HepG2 (cell line): ENCODE measurements around the gene EFNA2. TPM values are rescaled to one million over a fixed set of nuclear protein-coding genes. Genes with fewer than 3 reads are reported as not detected.

Experiments
- ATAC-seq: fragments of 200-7000 bp; cut with Tn5 transposase; 3 replicates; pipeline ENCODE4 v1.9.1; 2020; ENCODE audit warnings: mild to moderate bottlenecking, moderate library complexity
- BruUV-seq: library from RNA; stranded (reverse); fragments of 400-500 nt; replicated peaks from 2 replicates; lab custom pipeline; 2021; lab: Mats Ljungman, UMichigan
- CTCF ChIA-PET: fragments of 300-600 bp; formaldehyde crosslinking; extraction: SDS; loops from one replicate; lab custom pipeline; 2021; ENCODE audit warnings: low total read pairs, inconsistent platforms, low intra/inter-chr PET ratio; lab: Yijun Ruan, JAX
- POLR2A ChIA-PET: fragments of 350-600 bp; sonication (Branson Sonifier 250); formaldehyde crosslinking; loops from one replicate; lab custom pipeline; 2020; ENCODE audit warnings: antibody characterized with exemption, inconsistent platforms; lab: Yijun Ruan, JAX
- DNase-seq: peaks from one replicate; pipeline ENCODE4 v3.0.0-alpha.2; 2015; ENCODE audit warnings: low spot score
- FAIRE-seq: peaks from 3 replicates; lab custom pipeline; 2011; peaks lifted over from hg19 to GRCh38; lab: Jason Lieb, UNC
- H2AFZ ChIP-seq: one replicate; pipeline ENCODE4 v1.6.1; 2011; ENCODE audit warnings: low read length, inconsistent platforms
- H3K27ac ChIP-seq: fragments of 300-600 bp; 3 replicates; pipeline ENCODE4 v1.8.0; 2011; ENCODE audit warnings: mixed run types, mild to moderate bottlenecking, mixed read lengths, low read length, inconsistent platforms; ENCODE audit not compliant: insufficient read depth; ENCODE audit errors: extremely low read length
- H3K27me3 ChIP-seq, 2 experiments: fragments of 200-600 bp in 1 of 2; 2 replicates in 1 of 2; 3 replicates in 1 of 2; pipeline versions ENCODE4 v1.6.0 to v1.8.0; 2011; ENCODE audit warnings: low read length in 2 of 2, mild to moderate bottlenecking in 2 of 2, moderate library complexity in 2 of 2, inconsistent platforms in 1 of 2; ENCODE audit not compliant: insufficient read depth in 2 of 2, control insufficient read depth in 1 of 2
- H3K36me3 ChIP-seq, 2 experiments: fragments of 200-600 bp in 1 of 2; replicated peaks in 1 of 2; 2 replicates in 1 of 2; 3 replicates in 1 of 2; pipeline versions ENCODE4 v1.5.1 to v1.8.0; 2011; ENCODE audit warnings: low read length in 2 of 2, inconsistent platforms in 1 of 2; ENCODE audit not compliant: insufficient read depth in 2 of 2, control insufficient read depth in 1 of 2
- H3K4me1 ChIP-seq: 2 replicates; pipeline ENCODE4 v1.5.1; 2012; ENCODE audit warnings: low read length, inconsistent platforms; ENCODE audit not compliant: insufficient read depth
- H3K4me2 ChIP-seq: 2 replicates; pipeline ENCODE4 v1.6.0; 2011; ENCODE audit warnings: low read depth, low read length, inconsistent platforms
- H3K4me3 ChIP-seq, 3 experiments: fragments of 200-600 bp in 1 of 3; sonication (generic), shearing (Covaris generic) in 1 of 3; replicated peaks in 1 of 3; 2 replicates each; pipeline ENCODE4 v1.5.1; 2011 to 2016; ENCODE audit warnings: low read length in 3 of 3, inconsistent platforms in 2 of 3, low read depth in 2 of 3, mild to moderate bottlenecking in 2 of 3, control low read depth in 1 of 3, mixed read lengths in 1 of 3; ENCODE audit not compliant: insufficient read depth in 1 of 3
- H3K79me2 ChIP-seq: one replicate; pipeline ENCODE4 v1.6.1; 2011; ENCODE audit warnings: low read length, inconsistent platforms; ENCODE audit not compliant: insufficient read depth
- H3K9ac ChIP-seq: 2 replicates; pipeline ENCODE4 v1.6.0; 2011; ENCODE audit warnings: mild to moderate bottlenecking, low read depth, low read length, inconsistent platforms; ENCODE audit not compliant: insufficient read depth
- H3K9me3 ChIP-seq: 2 replicates; pipeline ENCODE4 v1.5.1; 2012; ENCODE audit warnings: mild to moderate bottlenecking, low read length
- H4K20me1 ChIP-seq: 2 replicates; pipeline ENCODE4 v1.6.0; 2011; ENCODE audit warnings: inconsistent platforms, mild to moderate bottlenecking, low read length, moderate library complexity; ENCODE audit not compliant: insufficient read depth
- CHCHD3 ChIP-seq: sonication (generic); formaldehyde crosslinking; IDR thresholded peaks from 2 replicates; pipeline ENCODE4 v1.8.0; 2022; ENCODE audit warnings: mild to moderate bottlenecking, missing genetic modification reagents, moderate library complexity
- CTCF ChIP-seq: sonication (generic); formaldehyde crosslinking; IDR thresholded peaks from 2 replicates; pipeline ENCODE4 v1.5.0; 2020; ENCODE audit warnings: mild to moderate bottlenecking, missing genetic modification reagents, moderate library complexity
- JDP2 ChIP-seq: sonication (generic); formaldehyde crosslinking; IDR thresholded peaks from 2 replicates; pipeline ENCODE4 v1.8.1; 2022; ENCODE audit warnings: missing genetic modification reagents, borderline replicate concordance
- STAG1 ChIP-seq: sonication (generic); formaldehyde crosslinking; IDR thresholded peaks from 2 replicates; pipeline ENCODE4 v1.4.0; 2020; ENCODE audit warnings: missing genetic modification reagents
- ZNF160 ChIP-seq: sonication (generic); formaldehyde crosslinking; IDR thresholded peaks from 2 replicates; pipeline ENCODE4 v1.8.0; 2022; ENCODE audit warnings: mild to moderate bottlenecking, inconsistent platforms, missing genetic modification reagents
- ZNF703 ChIP-seq: sonication (generic); formaldehyde crosslinking; IDR thresholded peaks from 2 replicates; pipeline ENCODE4 v1.5.1; 2020; ENCODE audit warnings: missing genetic modification reagents, mild to moderate bottlenecking, moderate library complexity, borderline replicate concordance
- WGBS: methylation state at CpG from one replicate; pipeline ENCODE4 v1.1.6; 2017; ENCODE audit warnings: low lambda C conversion rate; 5-methylcytosine and 5-hydroxymethylcytosine counted together
- in situ Hi-C: cut with HindIII; loops from 2 replicates; pipeline ENCODE4 v1.10.0; 2017; ENCODE audit warnings: low pct_unique_long_range_greater_than_20kb; ENCODE audit not compliant: extremely low pct_ligation_motif_present
- intact Hi-C: fragments of 100-400 bp; cut with micrococcal nuclease; formaldehyde crosslinking; loops from one replicate; pipeline ENCODE4 v1.10.0; 2022; ENCODE audit not compliant: unreplicated experiment
- polyA plus RNA-seq, 8 experiments: library from polyadenylated mRNA; depleted of rRNA in 3 of 8; stranded (reverse) in 7 of 8; unstranded in 1 of 8; fragments of >200 nt; fragmentation: Illumina TruSeq in 4 of 8; extraction: Trizol in 4 of 8; gene quantifications; 2 replicates each; pipeline versions ENCODE4 v1.2.1 to v1.2.3, GENCODE V29; 2011 to 2016; ENCODE audit warnings: low read depth in 4 of 8, missing spikeins in 1 of 8, mixed read lengths in 1 of 8; ENCODE audit not compliant: insufficient read depth in 1 of 8
- total RNA-seq, 5 experiments: library from RNA; depleted of rRNA; stranded (reverse); fragments of >200 nt; fragmentation: Illumina TruSeq; extraction: Trizol; gene quantifications; 2 replicates each; pipeline ENCODE4 v1.2.3, GENCODE V29; 2016; ENCODE audit warnings: low read depth in 1 of 5
- TF ChIP-seq, protein P1 (sequence below): sonication (generic); formaldehyde crosslinking; IDR thresholded peaks from 2 replicates; pipeline ENCODE4 v1.4.0; 2020; ENCODE audit warnings: missing genetic modification reagents, borderline replicate concordance

EFNA2 gene
- total and polyA plus RNA-seq, 2 of the 13 experiments (the other 11 are each of a cell fraction or from before 2014, with no cell fraction given) = 6.0 to 9.9 TPM

DNA sequence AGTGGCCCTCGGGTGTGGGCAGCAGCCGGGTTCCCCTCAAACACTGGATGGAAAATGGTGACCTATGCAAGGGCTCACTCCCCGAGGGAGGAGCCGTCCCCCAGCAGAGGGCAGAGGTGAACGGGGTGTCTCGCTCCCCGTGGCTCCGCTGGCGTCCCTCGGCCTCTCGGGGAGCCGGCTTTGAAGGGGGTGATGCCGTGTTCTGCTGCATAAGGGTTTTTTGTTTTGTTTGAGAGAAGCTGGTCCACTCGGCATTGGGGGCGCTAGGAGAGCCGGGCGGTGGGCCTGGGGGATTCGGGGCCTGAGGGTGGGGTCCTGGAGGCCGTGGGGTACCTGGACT, 4.0 kb downstream of the EFNA2 start:
- ChIA-PET POLR2A (interaction anchor here (1.2 to 1.4 kb wide), 2 partner anchors 23 to 82 kb away, joined by 3 read pairs; no protein-coding TSS in a partner anchor), CTCF (no interaction called here)
- intact Hi-C loops = no loop called here
- peaks cover 0 to 3% of the 10 kb centered on the region in 2 experiments; a peak in 1 of 5 replicates for H3K36me3 ChIP-seq
- H3K27ac ChIP-seq = peak overlapping the region; percentile 91
- peaks cover 67% of the 10 kb centered on the region for H3K4me1 ChIP-seq
- TF ChIP-seq CHCHD3 (CRISPR knock-in tag) = no peak
- no peak for TF ChIP-seq ZNF160 (CRISPR knock-in tag)
- TF ChIP-seq, protein P1, sequence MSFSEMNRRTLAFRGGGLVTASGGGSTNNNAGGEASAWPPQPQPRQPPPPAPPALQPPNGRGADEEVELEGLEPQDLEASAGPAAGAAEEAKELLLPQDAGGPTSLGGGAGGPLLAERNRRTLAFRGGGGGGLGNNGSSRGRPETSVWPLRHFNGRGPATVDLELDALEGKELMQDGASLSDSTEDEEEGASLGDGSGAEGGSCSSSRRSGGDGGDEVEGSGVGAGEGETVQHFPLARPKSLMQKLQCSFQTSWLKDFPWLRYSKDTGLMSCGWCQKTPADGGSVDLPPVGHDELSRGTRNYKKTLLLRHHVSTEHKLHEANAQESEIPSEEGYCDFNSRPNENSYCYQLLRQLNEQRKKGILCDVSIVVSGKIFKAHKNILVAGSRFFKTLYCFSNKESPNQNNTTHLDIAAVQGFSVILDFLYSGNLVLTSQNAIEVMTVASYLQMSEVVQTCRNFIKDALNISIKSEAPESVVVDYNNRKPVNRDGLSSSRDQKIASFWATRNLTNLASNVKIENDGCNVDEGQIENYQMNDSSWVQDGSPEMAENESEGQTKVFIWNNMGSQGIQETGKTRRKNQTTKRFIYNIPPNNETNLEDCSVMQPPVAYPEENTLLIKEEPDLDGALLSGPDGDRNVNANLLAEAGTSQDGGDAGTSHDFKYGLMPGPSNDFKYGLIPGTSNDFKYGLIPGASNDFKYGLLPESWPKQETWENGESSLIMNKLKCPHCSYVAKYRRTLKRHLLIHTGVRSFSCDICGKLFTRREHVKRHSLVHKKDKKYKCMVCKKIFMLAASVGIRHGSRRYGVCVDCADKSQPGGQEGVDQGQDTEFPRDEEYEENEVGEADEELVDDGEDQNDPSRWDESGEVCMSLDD (CRISPR knock-in tag) = 0 out of 2 replicates have a peak, but pooled peaks have one; percentile 58
- peak; percentile 10; the same call in 1 of the 2 replicates for TF ChIP-seq STAG1 (CRISPR knock-in tag)
- peak; percentile 28; the same call in 1 of the 2 replicates for TF ChIP-seq CTCF (CRISPR knock-in tag)
- no peak for TF ChIP-seq JDP2 (CRISPR knock-in tag)
- TF ChIP-seq ZNF703 (CRISPR knock-in tag) = no peak
- in situ Hi-C loops = no loop called here
- no peak overlapping the region for H2AFZ ChIP-seq
- no peak for ATAC-seq
- DNase-seq = no peak
- peaks cover 50% of the 10 kb centered on the region for H3K79me2 ChIP-seq
- no peaks in the 10 kb centered on the region for H3K9me3 ChIP-seq
- peak overlapping the region in 1 of 3 experiments; percentile 75; a peak in 1 of 6 replicates for H3K4me3 ChIP-seq
- H4K20me1 ChIP-seq = no peaks in the 10 kb centered on the region
- no peak for FAIRE-seq
- H3K9ac ChIP-seq = no peak overlapping the region
- H3K4me2 ChIP-seq = peak overlapping the region; percentile 89
- no TSS peak for BruUV-seq
- H3K27me3 ChIP-seq = no peaks in the 10 kb centered on the region; a peak in 1 of 5 replicates
- WGBS = 82% methylated on average over 12 of the region's 19 CpGs
